Activated CD8-positive, alpha-beta T cell treated with anti-CD3 and anti-CD28 coated beads for 36 hours (primary cell): ENCODE measurements around the gene RFTN1. TPM values are rescaled to one million over a fixed set of nuclear protein-coding genes. Genes with fewer than 3 reads are reported as not detected.

ENCODE experiments used
- ATAC-seq: fragments of 200-7000 bp; cut with Tn5 transposase; one replicate; pipeline ENCODE4 v1.10.0; 2021; ENCODE audit warnings: mild to moderate bottlenecking, moderate library complexity
- CTCF ChIA-PET: fragments of 350-600 bp; sonication (Branson Sonifier 250); formaldehyde crosslinking; loops from one replicate; lab custom pipeline; 2021; ENCODE audit warnings: antibody characterized with exemption; lab: Charles Lee
- POLR2A ChIA-PET: fragments of 350-600 bp; sonication (Branson Sonifier 250); formaldehyde crosslinking; loops from one replicate; lab custom pipeline; 2021; ENCODE audit warnings: antibody characterized with exemption; lab: Charles Lee
- DNase-seq: peaks from one replicate; pipeline ENCODE4 v3.0.0-alpha.2; 2020
- H3K27ac Mint-ChIP-seq: one replicate; pipeline ENCODE4 v1.8.0; 2021; ENCODE audit warnings: mild to moderate bottlenecking, mixed read lengths
- H3K27me3 Mint-ChIP-seq: one replicate; pipeline ENCODE4 v1.8.0; 2021; ENCODE audit warnings: mixed read lengths
- H3K36me3 Mint-ChIP-seq: one replicate; pipeline ENCODE4 v1.8.0; 2021; ENCODE audit warnings: low read depth, mixed read lengths
- H3K4me1 Mint-ChIP-seq: one replicate; pipeline ENCODE4 v1.8.0; 2021; ENCODE audit warnings: low read depth, mixed read lengths
- H3K4me3 Mint-ChIP-seq: one replicate; pipeline ENCODE4 v1.8.0; 2021; ENCODE audit warnings: mild to moderate bottlenecking, moderate library complexity, mixed read lengths
- H3K9me3 Mint-ChIP-seq: one replicate; pipeline ENCODE4 v1.8.0; 2021; ENCODE audit warnings: mixed read lengths
- CTCF ChIP-seq: fragments of 200-600 bp; IDR thresholded peaks from one replicate; pipeline ENCODE4 v1.8.0; 2022; ENCODE audit warnings: antibody characterized with exemption, mild to moderate bottlenecking
- intact Hi-C: fragments of 100-400 bp; cut with micrococcal nuclease; formaldehyde crosslinking; loops from one replicate; pipeline ENCODE4 v1.10.0; 2022
- total RNA-seq, 2 experiments: library from RNA; stranded (reverse); gene quantifications; one replicate each; pipeline ENCODE4 v1.2.3, GENCODE V29; 2021

The RFTN1 gene
- total RNA-seq, 2 experiments from 2014 or later, result 113 to 125 TPM

- Mint-ChIP-seq H3K36me3 (peaks cover 70% of the 10 kb centered on the region), H3K9me3 (no peaks in the 10 kb centered on the region), H3K4me3 (no peak overlapping the region), H3K27ac (peak overlapping the region; percentile 76), H3K4me1 (peaks cover 24% of the 10 kb centered on the region), H3K27me3 (no peaks in the 10 kb centered on the region)
- intact Hi-C loops, result no loop called here
- ChIA-PET POLR2A (interaction anchor here (1.0 to 1.2 kb wide), 2 partner anchors 10 to 18 kb away, joined by 4 read pairs; no protein-coding TSS in a partner anchor), CTCF (interaction anchor here (1.0 kb wide), 1 partner anchor 143 kb away, joined by 3 read pairs; no protein-coding TSS in a partner anchor)
- DNase-seq, result no peak
- no peak for ATAC-seq
- TF ChIP-seq CTCF, result no peak
Observed at GRCh38 chr3:16352428-16352827, 161.1 kb downstream of the RFTN1 start.

GRCh38 chr3:16350597-16351318 lies 162.7 kb downstream of the RFTN1 start:
- no peak for TF ChIP-seq CTCF
- ATAC-seq (no peak), DNase-seq (no peak)
- ChIA-PET CTCF (interaction anchor here (1.1 kb wide), 1 partner anchor 31 kb away, joined by 4 read pairs; no protein-coding TSS in a partner anchor), POLR2A (interaction anchor here (2.1 kb wide), 1 partner anchor 13 kb away, joined by 6 read pairs; no protein-coding TSS in a partner anchor)
- peaks cover 32% of the 10 kb centered on the region for H3K4me1 Mint-ChIP-seq
- no peaks in the 10 kb centered on the region for H3K27me3 Mint-ChIP-seq
- H3K4me3 Mint-ChIP-seq, result no peak overlapping the region
- intact Hi-C loops, result no loop called here
- peak overlapping the region; percentile 60 for H3K27ac Mint-ChIP-seq
- peaks cover 74% of the 10 kb centered on the region for H3K36me3 Mint-ChIP-seq
- H3K9me3 Mint-ChIP-seq, result no peaks in the 10 kb centered on the region

GRCh38 chr3:16349986-16350596 lies 163.4 kb downstream of the RFTN1 start:
- peaks cover 78% of the 10 kb centered on the region for H3K36me3 Mint-ChIP-seq
- peak overlapping the region; percentile 41 for H3K27ac Mint-ChIP-seq
- H3K4me3 Mint-ChIP-seq, result no peak overlapping the region
- H3K4me1 Mint-ChIP-seq, result peaks cover 33% of the 10 kb centered on the region
- H3K27me3 Mint-ChIP-seq, result no peaks in the 10 kb centered on the region
- no peak for TF ChIP-seq CTCF
- ChIA-PET POLR2A (interaction anchor here (2.1 kb wide), 1 partner anchor 14 kb away, joined by 6 read pairs; no protein-coding TSS in a partner anchor), CTCF (interaction anchor here (1.1 kb wide), 1 partner anchor 30 kb away, joined by 4 read pairs; no protein-coding TSS in a partner anchor)
- DNase-seq (no peak), ATAC-seq (no peak)
- no peaks in the 10 kb centered on the region for H3K9me3 Mint-ChIP-seq
- intact Hi-C loops, result no loop called here

- no peak for ATAC-seq
Observed at GRCh38 chr3:16347548-16347947, 166.0 kb downstream of the RFTN1 start.

More at GRCh38 chr3:16347548-16347947, 166.0 kb downstream of the RFTN1 start:
- no peak for DNase-seq
- Mint-ChIP-seq H3K27me3 (no peaks in the 10 kb centered on the region), H3K4me3 (no peak overlapping the region), H3K4me1 (peaks cover 45% of the 10 kb centered on the region), H3K9me3 (peaks cover 3% of the 10 kb centered on the region), H3K36me3 (peaks cover 83% of the 10 kb centered on the region), H3K27ac (peak overlapping the region; percentile 43)
- TF ChIP-seq CTCF, result no peak
- intact Hi-C loops, result no loop called here
- ChIA-PET CTCF (no interaction called here), POLR2A (interaction anchor here (0.6 to 2.1 kb wide), 2 partner anchors 9 to 46 kb away, joined by 3 to 6 read pairs; no protein-coding TSS in a partner anchor)
